GM18507 (cell line): ENCODE results near the gene FGD5.

ENCODE experiments used
- DNase-seq: peaks from one replicate; pipeline ENCODE4 v3.0.0; 2011; ENCODE audit warnings: low read depth; ENCODE audit not compliant: insufficient read length; ENCODE audit errors: extremely low spot score
- FAIRE-seq: peaks from 2 replicates; lab custom pipeline; 2011; peaks lifted over from hg19 to GRCh38; lab: Jason Lieb, UNC

The FGD5 gene

GRCh38 chr3:14788644-14789043 is 30.1 kb upstream of the FGD5 start:
- FAIRE-seq (no peak), DNase-seq (no peak)

GRCh38 chr3:14789221-14789620 is 29.5 kb upstream of the FGD5 start:
- DNase-seq = no peak
- no peak for FAIRE-seq

- DNase-seq = no peak
- no peak for FAIRE-seq
These were observed 29.0 kb upstream of the FGD5 start for GRCh38 chr3:14789640-14790285.

GRCh38 chr3:14791343-14791945 is 27.3 kb upstream of the FGD5 start:
- FAIRE-seq = peak; percentile 65
- DNase-seq = peak; percentile 40

GRCh38 chr3:14792691-14793121 is 26.1 kb upstream of the FGD5 start:
- FAIRE-seq (no peak), DNase-seq (no peak)

- no peak for FAIRE-seq
- DNase-seq = no peak
These were observed 25.5 kb upstream of the FGD5 start for GRCh38 chr3:14793126-14793857.

- FAIRE-seq = no peak
- no peak for DNase-seq
These were observed 24.9 kb upstream of the FGD5 start for GRCh38 chr3:14793858-14794234.

GRCh38 chr3:14794435-14794834 is 24.3 kb upstream of the FGD5 start:
- FAIRE-seq = no peak

GRCh38 chr3:14795996-14796395 is 22.8 kb upstream of the FGD5 start:
- DNase-seq (no peak), FAIRE-seq (no peak)

More at GRCh38 chr3:14794435-14794834, 24.3 kb upstream of the FGD5 start:
- DNase-seq = no peak

GRCh38 chr3:14796403-14797077 is 22.2 kb upstream of the FGD5 start:
- FAIRE-seq = no peak
- no peak for DNase-seq

- DNase-seq (no peak), FAIRE-seq (no peak)
These were observed 21.0 kb upstream of the FGD5 start for GRCh38 chr3:14797731-14798130.

- DNase-seq (no peak), FAIRE-seq (no peak)
These were observed 20.5 kb upstream of the FGD5 start for GRCh38 chr3:14798231-14798630.

- FAIRE-seq = no peak
- no peak for DNase-seq
These were observed 19.6 kb upstream of the FGD5 start for GRCh38 chr3:14799146-14799545.

- DNase-seq (no peak), FAIRE-seq (no peak)
These were observed 17.7 kb upstream of the FGD5 start for GRCh38 chr3:14801031-14801430.

- DNase-seq (no peak), FAIRE-seq (no peak)
These were observed 16.9 kb upstream of the FGD5 start for GRCh38 chr3:14801668-14802380.

GRCh38 chr3:14802381-14802731 is 16.4 kb upstream of the FGD5 start:
- FAIRE-seq = no peak

GRCh38 chr3:14803101-14803980 is 15.4 kb upstream of the FGD5 start:
- no peak for DNase-seq
- no peak for FAIRE-seq

More at GRCh38 chr3:14802381-14802731, 16.4 kb upstream of the FGD5 start:
- DNase-seq = no peak

GRCh38 chr3:14803981-14804834 is 14.6 kb upstream of the FGD5 start:
- FAIRE-seq = no peak
- no peak for DNase-seq
